ENCODE results near the gene UCK1.
A peak's percentile ranks its signal among the peaks of the same experiment; 100 is the strongest.

Gene UCK1

GRCh38 chr9:131478911-131479310 lies 52.2 kb downstream of the UCK1 start:
- Mint-ChIP-seq H3K4me3 (no peak overlapping the region), H3K27ac (peak overlapping the region; percentile 45), H3K4me1 (no peaks in the 10 kb centered on the region), H3K9me3 (no peaks in the 10 kb centered on the region), H3K27me3 (ENCODE audit: low read depth, poor library complexity) (peaks cover 7% of the 10 kb centered on the region), H3K36me3 (ENCODE audit: low read depth) (peaks cover 60% of the 10 kb centered on the region)
- no peak for TF ChIP-seq CTCF (IDR thresholded peaks at IDR 0.05)
- no peak for DNase-seq

- TF ChIP-seq CTCF (IDR thresholded peaks at IDR 0.05): peak; percentile 56
- Mint-ChIP-seq H3K9me3 (no peaks in the 10 kb centered on the region), H3K4me1 (no peaks in the 10 kb centered on the region), H3K36me3 (ENCODE audit: low read depth) (peaks cover 65% of the 10 kb centered on the region), H3K27me3 (ENCODE audit: low read depth, poor library complexity) (peaks cover 7% of the 10 kb centered on the region), H3K4me3 (no peak overlapping the region), H3K27ac (no peak overlapping the region)
- DNase-seq: peak; percentile 73
Measured at GRCh38 chr9:131478421-131478868, 52.6 kb downstream of the UCK1 start.

- TF ChIP-seq CTCF (IDR thresholded peaks at IDR 0.05): no peak
- H3K36me3 Mint-ChIP-seq (ENCODE audit: low read depth): peaks cover 66% of the 10 kb centered on the region
- peaks cover 6% of the 10 kb centered on the region for H3K27me3 Mint-ChIP-seq (ENCODE audit: low read depth, poor library complexity)
- H3K27ac Mint-ChIP-seq: no peak overlapping the region
- no peaks in the 10 kb centered on the region for H3K4me1 Mint-ChIP-seq
- no peaks in the 10 kb centered on the region for H3K9me3 Mint-ChIP-seq
- no peak overlapping the region for H3K4me3 Mint-ChIP-seq
- no peak for DNase-seq
Measured at GRCh38 chr9:131477816-131478419, 53.1 kb downstream of the UCK1 start.

GRCh38 chr9:131477367-131477766 lies 53.7 kb downstream of the UCK1 start:
- Mint-ChIP-seq H3K27me3 (ENCODE audit: low read depth, poor library complexity) (peaks cover 4% of the 10 kb centered on the region), H3K9me3 (no peaks in the 10 kb centered on the region), H3K4me3 (no peak overlapping the region), H3K27ac (peak overlapping the region; percentile 29), H3K4me1 (no peaks in the 10 kb centered on the region), H3K36me3 (ENCODE audit: low read depth) (peaks cover 66% of the 10 kb centered on the region)
- DNase-seq: no peak
- no peak for TF ChIP-seq CTCF (IDR thresholded peaks at IDR 0.05)

- peaks cover 63% of the 10 kb centered on the region for H3K36me3 Mint-ChIP-seq (ENCODE audit: low read depth)
- DNase-seq: no peak
- H3K9me3 Mint-ChIP-seq: no peaks in the 10 kb centered on the region
- TF ChIP-seq CTCF (IDR thresholded peaks at IDR 0.05): no peak
- no peak overlapping the region for H3K27ac Mint-ChIP-seq
- peaks cover under 1% of the 10 kb centered on the region for H3K27me3 Mint-ChIP-seq (ENCODE audit: low read depth, poor library complexity)
- H3K4me3 Mint-ChIP-seq: no peak overlapping the region
- no peaks in the 10 kb centered on the region for H3K4me1 Mint-ChIP-seq
Measured at GRCh38 chr9:131476777-131477345, 54.2 kb downstream of the UCK1 start.

Data from nephron progenitor cell (in vitro differentiated cells).